NT2/D1 (cell line): ENCODE measurements around the gene BST1.

ENCODE experiments used
- YY1 ChIP-seq: IDR thresholded peaks from 2 replicates; pipeline ENCODE4 v1.6.1; 2011; ENCODE audit not compliant: insufficient read length, insufficient read depth
- ZNF274 ChIP-seq: IDR thresholded peaks from 2 replicates; pipeline ENCODE4 v1.6.1; 2011; ENCODE audit warnings: mild to moderate bottlenecking, low read depth, low read length

GRCh38 chr4:15711762-15712161 lies 8.9 kb downstream of the BST1 start:
- no peak for TF ChIP-seq YY1
- TF ChIP-seq ZNF274, result no peak
